Fibroblast of lung (primary cell): ENCODE measurements around the gene EPHB2. TPM values are rescaled to one million over a fixed set of nuclear protein-coding genes. Genes with fewer than 3 reads are reported as not detected.

Experiments
- DNase-seq, 2 donors: peaks; one replicate each; pipeline versions ENCODE4 v3.0.0 to v3.0.0-alpha.2; 2010; ENCODE audit warnings: low read depth in 2 of 2
- H2AFZ ChIP-seq: 2 replicates; pipeline ENCODE4 v1.5.1; 2012; ENCODE audit warnings: low read length, control low read depth, inconsistent platforms
- H3K27ac ChIP-seq: 2 replicates; pipeline ENCODE4 v1.5.1; 2011; ENCODE audit warnings: low read length, control low read depth; ENCODE audit not compliant: insufficient read depth
- H3K27me3 ChIP-seq: 2 replicates; pipeline ENCODE4 v1.5.1; 2011; ENCODE audit warnings: mild to moderate bottlenecking, low read length; ENCODE audit not compliant: control insufficient read depth, insufficient read depth
- H3K36me3 ChIP-seq: 2 replicates; pipeline ENCODE4 v1.5.1; 2011; ENCODE audit warnings: low read length; ENCODE audit not compliant: control insufficient read depth, insufficient read depth
- H3K4me1 ChIP-seq: 2 replicates; pipeline ENCODE4 v1.5.1; 2011; ENCODE audit warnings: low read length; ENCODE audit not compliant: control insufficient read depth, insufficient read depth; ENCODE audit errors: extremely low read depth
- H3K4me2 ChIP-seq: 2 replicates; pipeline ENCODE4 v1.5.1; 2011; ENCODE audit warnings: low read length, control low read depth; ENCODE audit not compliant: insufficient read depth; ENCODE audit errors: extremely low read depth
- H3K4me3 ChIP-seq, 4 experiments: fragments of 200-600 bp in 1 of 4; sonication (generic) in 1 of 4; replicated peaks in 1 of 4; 2 replicates each; pipeline ENCODE4 v1.5.1; 2011 to 2016; ENCODE audit warnings: low read length in 4 of 4, low read depth in 3 of 4, mild to moderate bottlenecking in 3 of 4, control low read depth in 2 of 4, inconsistent platforms in 1 of 4, mixed read lengths in 1 of 4; ENCODE audit not compliant: insufficient read depth in 1 of 4; ENCODE audit errors: control extremely low read depth in 1 of 4
- H3K79me2 ChIP-seq: 2 replicates; pipeline ENCODE4 v1.5.1; 2012; ENCODE audit warnings: mild to moderate bottlenecking, low read length, inconsistent platforms; ENCODE audit not compliant: control insufficient read depth, insufficient read depth
- H3K9ac ChIP-seq: 2 replicates; pipeline ENCODE4 v1.5.1; 2011; ENCODE audit warnings: mild to moderate bottlenecking, low read length, control low read depth; ENCODE audit not compliant: insufficient read depth
- H3K9me3 ChIP-seq: 2 replicates; pipeline ENCODE4 v1.5.1; 2012; ENCODE audit warnings: low read depth, low read length; ENCODE audit not compliant: control insufficient read depth, insufficient read depth
- H4K20me1 ChIP-seq: 2 replicates; pipeline ENCODE4 v1.5.1; 2011; ENCODE audit warnings: low read length; ENCODE audit not compliant: control insufficient read depth, insufficient read depth; ENCODE audit errors: extremely low read depth
- CTCF ChIP-seq, 2 donors: IDR thresholded peaks in 1 of 2; conservative IDR thresholded peaks in 1 of 2; 1 replicate in 1 of 2; 2 replicates in 1 of 2; pipeline ENCODE4 v1.5.1; 2011 to 2012; ENCODE audit warnings: low read length in 2 of 2, control low read depth in 1 of 2, inconsistent platforms in 1 of 2, low read depth in 1 of 2, mild to moderate bottlenecking in 1 of 2
- EZH2 ChIP-seq: IDR thresholded peaks from 2 replicates; pipeline ENCODE4 v1.5.1; 2012; ENCODE audit warnings: low read length, control low read depth, mild to moderate bottlenecking; ENCODE audit errors: missing control alignments
- polyA plus RNA-seq, 2 donors: library from polyadenylated mRNA; depleted of rRNA in 1 of 2; stranded (reverse) in 1 of 2; unstranded in 1 of 2; fragments of >200 nt; gene quantifications; 2 replicates each; pipeline ENCODE4 v1.2.1, GENCODE V29; 2011 to 2012; ENCODE audit warnings: missing spikeins in 1 of 2
- total RNA-seq: library from RNA; depleted of rRNA; stranded (reverse); fragments of >200 nt; gene quantifications from 2 replicates; pipeline ENCODE4 v1.2.1, GENCODE V29; 2014

EPHB2 gene
- total and polyA plus RNA-seq, 2 donors (not counting 1 experiment from before 2014, with no cell fraction given): 4.1 to 11.2 TPM

- Histone ChIP-seq H3K9ac (no peak overlapping the region), H4K20me1 (no peaks in the 10 kb centered on the region), H3K27me3 (no peaks in the 10 kb centered on the region), H3K36me3 (no peaks in the 10 kb centered on the region), H3K4me1 (no peaks in the 10 kb centered on the region), H3K4me3 (no peak overlapping the region), H3K79me2 (no peaks in the 10 kb centered on the region), H3K9me3 (no peaks in the 10 kb centered on the region), H3K4me2 (no peak overlapping the region), H2AFZ (no peak overlapping the region), H3K27ac (no peak overlapping the region)
- TF ChIP-seq EZH2 (no peak), CTCF (conservative IDR thresholded peaks at IDR 0.05 in 1 of 2, IDR thresholded peaks at IDR 0.05 in 1 of 2; ENCODE audit: low read depth in 1 of 2, low read length in 2 of 2) (no peak)
- no peak for DNase-seq
Observed at GRCh38 chr1:22900451-22900850, 189.8 kb downstream of the EPHB2 start.

GRCh38 chr1:22903113-22903512, 192.5 kb downstream of the EPHB2 start:
- H3K79me2 ChIP-seq: no peaks in the 10 kb centered on the region
- no peaks in the 10 kb centered on the region for H3K36me3 ChIP-seq
- peak in 1 of 2 donors; percentile 71 for DNase-seq
- H2AFZ ChIP-seq: no peak overlapping the region
- no peaks in the 10 kb centered on the region for H3K27me3 ChIP-seq
- H3K9ac ChIP-seq: no peak overlapping the region
- no peak overlapping the region for H3K27ac ChIP-seq
- no peak for TF ChIP-seq CTCF (conservative IDR thresholded peaks at IDR 0.05 in 1 of 2, IDR thresholded peaks at IDR 0.05 in 1 of 2; ENCODE audit: low read depth in 1 of 2, low read length in 2 of 2)
- TF ChIP-seq EZH2: no peak
- no peak overlapping the region for H3K4me3 ChIP-seq
- H3K4me2 ChIP-seq: no peak overlapping the region
- no peaks in the 10 kb centered on the region for H3K9me3 ChIP-seq
- H4K20me1 ChIP-seq: no peaks in the 10 kb centered on the region
- no peaks in the 10 kb centered on the region for H3K4me1 ChIP-seq

DNA sequence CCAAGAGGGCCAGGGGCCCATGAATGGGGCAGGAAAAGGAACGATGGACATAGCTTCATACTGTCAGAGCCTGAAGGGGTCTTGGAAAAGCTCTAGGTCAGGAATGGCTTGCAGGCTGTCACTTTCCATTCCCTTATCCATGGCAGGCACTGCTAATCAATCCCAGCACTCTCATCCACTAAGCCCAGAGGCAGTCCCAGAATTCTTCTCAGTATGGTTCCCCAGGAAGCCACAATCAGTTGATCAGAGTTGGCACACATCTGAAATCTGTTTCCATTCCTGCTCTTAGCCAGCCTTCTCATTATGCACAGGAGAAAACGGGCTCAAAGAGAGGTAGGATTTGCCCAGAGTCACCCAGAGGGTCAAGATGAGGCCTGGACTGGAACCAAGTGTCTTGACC, 196.3 kb downstream of the EPHB2 start:
- Histone ChIP-seq H3K27me3 (no peaks in the 10 kb centered on the region), H3K9ac (no peak overlapping the region), H3K4me1 (no peaks in the 10 kb centered on the region), H3K4me2 (no peak overlapping the region), H3K4me3 (no peak overlapping the region), H2AFZ (no peak overlapping the region), H4K20me1 (no peaks in the 10 kb centered on the region), H3K9me3 (no peaks in the 10 kb centered on the region), H3K79me2 (no peaks in the 10 kb centered on the region), H3K27ac (no peak overlapping the region), H3K36me3 (no peaks in the 10 kb centered on the region)
- no peak for DNase-seq
- TF ChIP-seq CTCF (conservative IDR thresholded peaks at IDR 0.05 in 1 of 2, IDR thresholded peaks at IDR 0.05 in 1 of 2; ENCODE audit: low read depth in 1 of 2, low read length in 2 of 2) (no peak), EZH2 (no peak)
